Measurements from ENCODE around the gene KLC3.

DNA sequence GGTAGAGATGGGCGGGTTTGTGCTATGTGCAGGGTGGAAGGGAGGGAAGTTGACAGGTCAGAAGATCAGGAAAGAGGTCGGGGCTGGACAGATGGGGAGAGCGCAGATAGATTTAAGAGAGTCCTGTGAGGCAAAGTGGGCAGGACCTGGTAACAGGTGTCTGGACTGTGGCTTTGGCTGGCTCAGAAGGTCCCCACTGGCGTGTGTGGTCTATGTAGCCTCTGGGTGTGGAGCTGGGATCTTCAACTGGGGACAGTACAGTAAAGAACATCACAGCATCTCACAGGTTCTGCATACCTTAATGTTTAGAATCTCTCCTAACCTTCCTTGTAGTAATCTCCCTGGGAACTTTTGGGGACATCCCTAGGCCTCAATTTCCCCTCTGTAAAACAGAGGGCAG, 35.5 kb upstream of the KLC3 start:
- TF ChIP-seq, protein P1, sequence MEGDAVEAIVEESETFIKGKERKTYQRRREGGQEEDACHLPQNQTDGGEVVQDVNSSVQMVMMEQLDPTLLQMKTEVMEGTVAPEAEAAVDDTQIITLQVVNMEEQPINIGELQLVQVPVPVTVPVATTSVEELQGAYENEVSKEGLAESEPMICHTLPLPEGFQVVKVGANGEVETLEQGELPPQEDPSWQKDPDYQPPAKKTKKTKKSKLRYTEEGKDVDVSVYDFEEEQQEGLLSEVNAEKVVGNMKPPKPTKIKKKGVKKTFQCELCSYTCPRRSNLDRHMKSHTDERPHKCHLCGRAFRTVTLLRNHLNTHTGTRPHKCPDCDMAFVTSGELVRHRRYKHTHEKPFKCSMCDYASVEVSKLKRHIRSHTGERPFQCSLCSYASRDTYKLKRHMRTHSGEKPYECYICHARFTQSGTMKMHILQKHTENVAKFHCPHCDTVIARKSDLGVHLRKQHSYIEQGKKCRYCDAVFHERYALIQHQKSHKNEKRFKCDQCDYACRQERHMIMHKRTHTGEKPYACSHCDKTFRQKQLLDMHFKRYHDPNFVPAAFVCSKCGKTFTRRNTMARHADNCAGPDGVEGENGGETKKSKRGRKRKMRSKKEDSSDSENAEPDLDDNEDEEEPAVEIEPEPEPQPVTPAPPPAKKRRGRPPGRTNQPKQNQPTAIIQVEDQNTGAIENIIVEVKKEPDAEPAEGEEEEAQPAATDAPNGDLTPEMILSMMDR (IDR thresholded peaks at IDR 0.05; ENCODE audit: borderline replicate concordance, extremely low read depth, low read length, poor library complexity, severe bottlenecking) = no peak
- no peak for TF ChIP-seq EZH2 (IDR thresholded peaks at IDR 0.05; ENCODE audit: borderline replicate concordance, low read depth, low read length, severe bottlenecking)
